NCI-H2081 treated with DMSO at 0.1 percent for 48 hours (cell line): ENCODE results near the gene SLC9A9.
"Not testable (repeated sequence)": the region's sequence is repeated elsewhere in the genome, so short reads cannot be mapped to it uniquely, and the experiment has no call there.

ENCODE experiments used
- DNase-seq: peaks from one replicate; lab custom pipeline; 2025; lab: John Stamatoyannopoulos, UW

The SLC9A9 gene

GRCh38 chr3:143847787-143848631, at the start of gene SLC9A9:
SLC9A9 (minus strand) TSS chr3:143848468; CDS start chr3:143848322, 146 bp downstream.
- DNase-seq = no peak

DNA sequence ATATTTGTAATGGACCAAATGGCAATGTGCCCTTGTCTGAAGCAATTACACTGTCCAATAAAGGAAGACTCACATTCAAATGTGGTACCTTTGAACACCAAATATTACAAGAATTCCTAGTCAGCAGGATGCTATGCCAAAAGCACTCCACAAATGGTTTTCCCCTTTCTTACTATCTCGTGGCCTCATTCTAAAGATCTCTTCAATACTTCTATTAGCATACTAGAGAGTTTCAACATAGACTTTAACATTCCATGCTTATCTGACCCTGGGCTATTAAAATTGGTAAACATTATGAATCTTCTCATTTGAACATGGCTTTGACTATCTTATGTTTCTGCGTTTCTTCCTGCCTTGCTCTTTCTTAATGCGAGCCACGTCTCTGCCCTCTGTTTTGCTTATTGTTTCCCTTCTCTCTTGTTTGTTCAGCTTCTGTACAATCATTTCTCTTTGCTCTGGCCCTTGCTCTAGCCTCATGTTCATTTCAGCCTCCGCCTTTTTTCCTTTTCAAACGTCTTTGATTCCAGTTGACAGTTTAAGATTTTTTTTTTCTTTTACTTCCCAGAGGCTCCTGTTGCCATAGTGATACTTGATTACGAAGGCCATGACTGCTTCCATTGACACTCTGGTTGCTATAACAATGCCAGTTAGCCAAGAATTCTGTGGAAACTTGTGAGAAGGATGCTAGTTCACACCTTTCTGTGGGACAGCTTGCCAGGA, 49.5 kb upstream of the SLC9A9 start:
- DNase-seq = no peak

DNA sequence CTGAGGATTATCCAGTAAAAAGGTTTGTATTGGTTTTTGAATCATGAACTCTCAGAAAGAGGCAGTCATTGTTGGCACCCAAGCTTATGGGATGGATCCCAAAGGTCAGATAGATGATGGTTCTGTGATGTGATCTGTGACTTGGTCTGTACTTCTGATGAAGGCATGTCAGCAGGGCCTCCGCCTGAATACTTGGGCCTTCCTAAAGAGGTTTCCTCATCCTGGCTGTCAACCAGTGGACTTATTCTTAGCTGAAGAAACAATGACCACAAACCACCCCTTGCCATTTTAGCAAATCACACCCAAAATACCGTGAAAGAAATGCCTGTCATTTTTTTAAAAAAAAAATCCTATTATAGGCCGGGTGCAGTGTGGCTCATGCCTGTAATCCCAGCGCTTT, 48.2 kb upstream of the SLC9A9 start:
- no peak for DNase-seq

GRCh38 chr3:143895805-143896204, 47.5 kb upstream of the SLC9A9 start:
- peak; percentile 18 for DNase-seq

DNA sequence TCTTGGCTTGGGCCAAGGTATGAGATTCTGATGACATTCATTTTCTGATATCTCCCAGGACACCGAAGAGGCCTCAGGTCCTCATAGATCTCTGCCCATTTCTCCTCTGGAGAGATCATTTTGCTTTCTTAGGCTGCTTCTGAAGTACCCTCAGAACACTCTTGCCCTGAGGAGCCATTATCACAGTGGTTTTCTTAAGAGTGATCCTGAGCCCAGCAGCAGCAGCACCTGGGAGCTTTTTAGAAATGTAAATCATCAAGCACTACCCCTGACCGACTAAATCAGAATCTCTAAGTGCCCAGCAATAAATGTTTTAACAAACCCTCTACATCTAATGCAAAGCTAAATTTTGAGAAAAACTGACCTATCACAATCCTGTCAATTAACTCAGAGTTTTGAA, 40.6 kb upstream of the SLC9A9 start:
- DNase-seq = no peak

- no peak for DNase-seq
These were observed 39.9 kb upstream of the SLC9A9 start for GRCh38 chr3:143888166-143888565.

GRCh38 chr3:143885780-143886427, 37.6 kb upstream of the SLC9A9 start:
- DNase-seq = peak; percentile 22

DNA sequence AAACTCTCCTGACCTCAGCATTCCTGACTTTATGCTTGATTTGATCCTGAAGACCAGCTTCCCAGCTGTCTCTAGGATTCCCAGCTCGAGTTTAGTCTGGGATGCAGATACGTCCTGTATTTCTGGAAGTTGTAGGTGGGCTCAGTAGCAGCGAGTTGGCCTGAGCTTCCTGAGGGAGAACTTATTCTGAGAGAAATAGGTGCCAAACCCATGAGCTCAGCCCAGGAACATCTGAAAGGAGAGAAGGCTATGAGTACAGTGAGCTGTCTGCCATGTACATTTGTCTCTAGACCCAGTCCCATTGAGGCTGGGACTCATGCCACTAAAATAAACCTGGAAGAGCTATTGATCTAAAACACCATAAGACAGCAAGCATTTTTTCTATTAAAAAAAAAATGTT, 36.6 kb upstream of the SLC9A9 start:
- DNase-seq = no peak

DNA sequence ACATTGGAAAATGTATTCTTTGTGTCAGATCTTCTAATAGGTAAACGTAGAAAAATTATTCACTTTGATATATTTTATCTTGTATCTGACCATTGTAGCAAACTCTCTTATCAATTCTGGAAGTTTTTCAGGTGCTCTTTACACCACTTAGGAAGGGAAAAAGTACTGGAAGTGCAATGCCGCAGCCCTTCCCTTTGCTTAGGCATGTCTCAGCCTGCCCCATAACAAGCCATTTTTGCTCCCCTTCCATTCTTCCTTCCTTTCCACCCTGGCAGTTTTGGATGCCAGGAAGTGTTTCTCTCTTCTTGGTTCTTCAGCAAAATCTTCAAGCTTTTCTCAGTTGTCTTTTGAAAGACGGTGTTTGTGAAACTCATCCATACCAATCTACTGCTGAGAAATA, 34.9 kb upstream of the SLC9A9 start:
- no peak for DNase-seq

GRCh38 chr3:143881095-143881494, 32.8 kb upstream of the SLC9A9 start:
- DNase-seq = no peak

DNA sequence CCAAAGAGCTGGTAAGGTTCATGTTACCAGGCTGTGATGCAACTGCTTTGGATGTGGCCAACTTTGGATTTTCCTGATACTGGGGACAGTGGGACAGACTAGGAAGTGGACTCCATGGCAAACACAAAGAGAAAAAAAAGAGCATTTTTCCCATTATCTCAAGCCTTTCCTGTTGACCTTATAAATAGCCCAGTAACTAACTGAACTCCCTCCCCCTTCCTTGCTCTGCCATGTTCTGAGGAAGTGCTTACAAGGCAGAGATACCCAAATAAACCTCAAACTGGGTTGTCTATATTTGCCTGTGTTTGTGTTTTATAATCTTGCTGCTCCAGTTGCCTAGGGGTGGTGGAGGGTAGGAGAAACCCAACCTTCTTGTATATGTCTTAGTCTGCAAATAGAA, 27.3 kb upstream of the SLC9A9 start:
- no peak for DNase-seq

DNA sequence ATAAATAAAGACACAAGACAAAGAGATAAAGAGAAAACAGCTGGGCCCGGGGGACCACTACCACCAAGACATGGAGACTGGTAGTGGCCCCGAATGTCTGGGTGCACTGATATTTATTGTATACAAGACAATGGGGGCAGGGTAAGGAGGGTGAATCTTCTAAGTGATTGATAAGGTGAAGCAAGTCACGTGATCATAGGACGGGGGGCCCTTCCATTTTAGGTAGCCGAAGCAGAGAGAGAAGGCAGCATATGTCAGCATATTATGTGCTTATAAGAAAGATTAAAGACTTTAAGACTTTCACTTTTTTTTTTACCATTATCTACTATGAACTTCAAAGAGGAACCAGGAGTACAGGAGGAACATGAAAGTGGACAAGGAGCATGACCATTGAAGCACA, 25.3 kb upstream of the SLC9A9 start:
- DNase-seq = not testable (repeated sequence)

DNA sequence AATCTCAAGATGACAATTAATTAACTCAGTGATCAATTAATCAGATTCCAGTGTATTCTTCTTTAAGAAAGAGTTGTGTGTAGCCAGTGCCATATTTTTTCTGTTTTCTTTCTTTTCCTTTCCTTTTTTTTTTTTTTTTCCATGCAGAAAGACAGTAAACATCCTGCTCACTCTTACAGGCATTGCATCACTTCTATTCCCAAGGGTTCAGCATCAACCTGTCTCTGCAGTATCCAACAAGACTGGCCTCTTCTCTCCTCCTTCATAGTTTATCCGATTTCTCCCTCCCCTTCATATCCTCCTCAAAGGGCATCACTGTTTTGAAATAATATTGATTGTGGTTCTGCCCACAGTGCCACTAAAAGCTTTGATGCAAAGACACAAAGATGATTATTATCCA, 17.0 kb upstream of the SLC9A9 start:
- no peak for DNase-seq

GRCh38 chr3:143859465-143860203, 11.4 kb upstream of the SLC9A9 start:
- no peak for DNase-seq

DNA sequence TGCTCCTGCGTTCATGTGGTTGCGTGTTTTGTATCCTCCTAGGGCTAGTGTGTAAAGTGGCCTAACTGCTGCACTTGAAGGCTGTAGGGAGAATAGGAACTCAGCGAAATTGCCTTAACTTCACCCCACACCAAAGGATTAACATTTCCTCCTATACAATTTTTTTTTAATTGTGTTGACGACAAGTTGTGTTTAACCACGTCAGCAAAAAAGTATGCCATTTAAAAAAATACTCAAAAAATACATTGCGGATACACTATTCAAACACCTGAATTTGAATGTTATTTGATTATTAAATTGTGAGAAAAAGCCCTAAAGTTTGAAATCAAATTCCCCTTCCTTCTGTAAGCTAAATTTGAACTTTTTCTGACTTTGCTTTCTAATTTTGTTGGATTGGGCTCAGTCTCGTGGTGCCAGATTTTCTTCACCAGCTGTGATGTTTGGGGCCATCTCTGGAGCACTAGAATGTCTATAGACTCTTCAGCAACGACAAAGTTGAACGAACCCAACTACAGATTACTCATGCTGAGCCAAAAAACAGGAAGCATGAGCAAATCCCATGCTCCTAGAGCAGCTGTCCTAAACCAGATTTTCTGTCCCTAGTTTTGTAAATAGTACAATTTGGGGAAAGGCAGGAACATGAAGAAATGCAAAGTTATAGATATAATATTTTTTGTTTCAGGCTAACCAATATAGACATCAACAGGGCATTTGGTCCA, 8.1 kb upstream of the SLC9A9 start:
- no peak for DNase-seq

GRCh38 chr3:143855183-143855582, 6.9 kb upstream of the SLC9A9 start:
- no peak for DNase-seq

DNA sequence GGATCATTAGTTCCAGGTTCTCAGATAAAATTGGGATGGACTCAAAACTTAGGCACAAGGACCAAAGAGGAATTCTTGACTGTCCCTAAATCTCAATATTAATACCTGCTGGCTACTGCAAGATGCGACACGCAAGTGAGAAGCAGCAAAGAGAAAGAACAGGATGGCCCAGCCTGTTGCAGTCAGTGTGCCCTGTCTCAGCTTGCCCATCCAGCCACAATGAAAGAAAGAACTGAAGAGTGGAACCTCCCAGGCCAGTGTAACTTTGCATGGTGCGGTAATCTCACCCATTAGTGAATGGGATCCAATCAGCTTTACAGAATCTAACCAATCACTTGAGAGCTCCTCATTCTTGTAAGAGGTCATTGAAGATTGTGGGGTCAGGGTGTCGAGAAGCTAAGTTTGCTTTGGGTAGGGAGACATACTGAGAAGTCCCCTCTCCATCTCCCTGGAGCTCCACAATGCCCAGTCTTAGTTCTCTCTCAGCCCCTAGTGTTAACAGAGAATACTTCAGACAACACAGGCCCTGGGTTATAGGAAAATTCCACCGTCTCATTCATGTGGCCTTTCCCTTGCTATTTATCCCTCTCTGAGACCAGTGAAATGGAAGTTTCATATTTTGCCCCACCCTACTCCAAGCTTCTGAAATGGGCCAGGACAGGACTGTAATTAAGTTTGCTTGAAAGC, 3.2 kb upstream of the SLC9A9 start:
- DNase-seq = no peak

DNA sequence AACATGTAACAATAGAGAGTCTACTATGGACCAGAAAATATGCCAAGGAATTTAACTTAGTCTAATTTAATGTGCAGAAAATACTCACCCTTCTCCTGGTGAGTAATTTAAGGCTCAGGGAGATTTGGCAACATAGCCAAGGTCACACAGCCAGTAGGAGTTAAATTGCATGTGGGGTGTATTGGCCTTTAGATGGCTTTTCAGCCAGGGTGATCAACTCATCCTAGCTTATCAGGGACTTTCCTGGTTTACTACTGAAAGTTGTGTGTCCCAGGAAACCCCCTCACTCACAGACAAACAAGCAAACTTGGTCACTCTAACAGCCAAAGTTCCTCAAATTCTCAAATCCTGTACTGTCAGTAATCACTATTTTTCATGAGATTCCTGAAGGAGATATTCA, 2.6 kb upstream of the SLC9A9 start:
- DNase-seq = no peak

DNA sequence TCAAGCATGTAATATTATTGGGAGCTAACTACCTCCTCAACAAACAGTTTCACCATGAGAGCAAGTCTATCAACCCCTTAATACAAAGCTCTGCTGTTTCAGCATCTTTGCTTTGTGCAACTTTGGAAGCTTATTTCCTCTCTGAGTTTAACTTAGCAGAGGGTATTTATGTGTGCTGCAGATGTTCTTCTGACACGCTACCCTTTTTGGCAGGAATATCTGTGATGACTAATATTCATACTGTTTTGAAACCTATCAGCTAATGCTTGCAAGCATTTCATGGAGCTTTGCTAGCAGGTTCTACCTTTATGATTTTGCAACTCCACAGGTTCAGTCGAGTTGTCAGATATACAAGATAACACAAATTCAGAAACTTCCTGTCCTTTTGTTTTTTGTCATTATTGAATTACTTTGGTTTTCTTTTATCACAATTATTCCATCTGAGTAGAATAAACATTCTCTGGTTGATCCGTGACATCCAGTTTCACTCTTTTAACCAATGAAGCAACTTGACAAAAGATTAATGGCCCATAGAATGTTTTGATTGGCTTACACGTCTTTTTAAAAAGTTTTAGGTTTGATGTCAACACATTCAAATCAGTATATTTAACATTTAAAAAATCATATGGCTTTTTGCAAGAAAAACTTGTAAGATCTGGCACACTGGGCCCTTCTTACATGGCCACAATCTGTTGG, 1.7 kb upstream of the SLC9A9 start:
- no peak for DNase-seq

- DNase-seq = no peak
These were observed 436 bp upstream of the SLC9A9 start for GRCh38 chr3:143848704-143849103.
